ENCODE data around the gene MYRFL. TPM values are rescaled to one million over a fixed set of nuclear protein-coding genes. Genes with fewer than 3 reads are reported as not detected.
"Not testable (repeated sequence)": the region's sequence is repeated elsewhere in the genome, so short reads cannot be mapped to it uniquely, and the experiment has no call there.

Gene MYRFL
- total RNA-seq, 2 experiments from 2014 or later = not detected

DNA sequence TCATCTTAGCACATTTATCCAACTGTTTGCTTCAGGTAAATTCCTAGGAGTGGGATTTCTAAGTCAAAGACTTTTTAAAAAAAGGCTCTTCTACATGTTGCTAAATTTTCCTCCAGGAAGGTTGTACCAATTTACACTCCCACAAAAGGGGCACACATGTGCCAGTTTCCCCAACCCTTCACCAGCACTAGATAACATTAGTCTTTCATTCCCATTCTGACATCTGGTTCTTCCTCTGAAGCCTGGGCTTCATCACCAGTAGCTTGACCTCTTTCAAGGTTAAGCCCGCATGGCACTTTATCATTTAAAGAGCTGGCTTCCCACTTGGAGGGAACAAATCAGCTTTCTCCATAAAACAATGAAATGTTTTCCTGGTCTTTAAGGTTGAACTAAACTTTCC is 168.4 kb downstream of the MYRFL start:
- no peaks in the 10 kb centered on the region for H3K36me3 Mint-ChIP-seq (ENCODE audit: low read depth)
- intact Hi-C loops (cut with micrococcal nuclease) = no loop called here
- TF ChIP-seq CTCF (IDR thresholded peaks at IDR 0.05) = no peak
- H3K4me3 Mint-ChIP-seq = no peak overlapping the region
- DNase-seq (no peak), ATAC-seq (no peak)
- ChIA-PET CTCF (no interaction called here), POLR2A (no interaction called here)
- no peaks in the 10 kb centered on the region for H3K9me3 Mint-ChIP-seq
- no peaks in the 10 kb centered on the region for H3K4me1 Mint-ChIP-seq (ENCODE audit: low read depth)
- H3K27ac Mint-ChIP-seq = no peak overlapping the region
- H3K27me3 Mint-ChIP-seq = peaks cover 2% of the 10 kb centered on the region

- H3K27me3 Mint-ChIP-seq; H3K36me3 Mint-ChIP-seq (ENCODE audit: low read depth); H3K4me3 Mint-ChIP-seq; H3K4me1 Mint-ChIP-seq (ENCODE audit: low read depth); H3K9me3 Mint-ChIP-seq; ATAC-seq; intact Hi-C loops (cut with micrococcal nuclease); POLR2A ChIA-PET; DNase-seq; CTCF ChIA-PET; H3K27ac Mint-ChIP-seq: not testable (repeated sequence)
These were observed 169.1 kb downstream of the MYRFL start for GRCh38 chr12:69994086-69994485.

- no peaks in the 10 kb centered on the region for H3K9me3 Mint-ChIP-seq
- CTCF ChIA-PET = no interaction called here
These were observed 169.7 kb downstream of the MYRFL start for GRCh38 chr12:69994724-69995173.

DNA sequence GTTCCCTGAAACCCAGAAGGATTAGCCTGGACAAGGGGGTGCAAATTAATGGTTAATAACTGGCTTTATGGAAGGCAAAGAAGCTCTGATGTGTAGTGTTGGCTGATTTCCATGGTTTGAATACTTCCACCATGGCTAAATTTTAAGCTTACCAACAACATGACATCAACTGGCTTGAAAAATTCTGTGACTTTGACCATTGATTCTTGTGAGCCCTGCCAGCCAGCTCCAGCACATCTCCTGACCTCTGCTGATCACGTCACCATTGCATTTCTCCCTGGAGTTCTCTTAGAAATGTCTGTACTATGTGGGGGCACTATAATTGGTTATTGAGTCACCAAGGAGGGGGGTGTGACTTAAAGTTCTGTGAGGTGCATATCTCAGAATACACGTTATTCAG is 171.2 kb downstream of the MYRFL start:
- no peaks in the 10 kb centered on the region for H3K9me3 Mint-ChIP-seq
- no peak overlapping the region for H3K4me3 Mint-ChIP-seq
- ATAC-seq (no peak), DNase-seq (no peak)
- H3K27me3 Mint-ChIP-seq = peaks cover 3% of the 10 kb centered on the region
- POLR2A ChIA-PET = no interaction called here
- H3K36me3 Mint-ChIP-seq (ENCODE audit: low read depth) = no peaks in the 10 kb centered on the region
- H3K27ac Mint-ChIP-seq = no peak overlapping the region
- CTCF ChIA-PET = no interaction called here
- no peak for TF ChIP-seq CTCF (IDR thresholded peaks at IDR 0.05)
- no peaks in the 10 kb centered on the region for H3K4me1 Mint-ChIP-seq (ENCODE audit: low read depth)
- intact Hi-C loops (cut with micrococcal nuclease) = no loop called here

More at GRCh38 chr12:69994724-69995173, 169.7 kb downstream of the MYRFL start:
- no peak overlapping the region for H3K4me3 Mint-ChIP-seq
- H3K27me3 Mint-ChIP-seq = peaks cover 3% of the 10 kb centered on the region
- DNase-seq = no peak
- intact Hi-C loops (cut with micrococcal nuclease) = no loop called here
- no peak for TF ChIP-seq CTCF (IDR thresholded peaks at IDR 0.05)
- H3K27ac Mint-ChIP-seq = no peak overlapping the region
- ATAC-seq = no peak
- no peaks in the 10 kb centered on the region for H3K4me1 Mint-ChIP-seq (ENCODE audit: low read depth)
- POLR2A ChIA-PET = no interaction called here
- no peaks in the 10 kb centered on the region for H3K36me3 Mint-ChIP-seq (ENCODE audit: low read depth)

DNA sequence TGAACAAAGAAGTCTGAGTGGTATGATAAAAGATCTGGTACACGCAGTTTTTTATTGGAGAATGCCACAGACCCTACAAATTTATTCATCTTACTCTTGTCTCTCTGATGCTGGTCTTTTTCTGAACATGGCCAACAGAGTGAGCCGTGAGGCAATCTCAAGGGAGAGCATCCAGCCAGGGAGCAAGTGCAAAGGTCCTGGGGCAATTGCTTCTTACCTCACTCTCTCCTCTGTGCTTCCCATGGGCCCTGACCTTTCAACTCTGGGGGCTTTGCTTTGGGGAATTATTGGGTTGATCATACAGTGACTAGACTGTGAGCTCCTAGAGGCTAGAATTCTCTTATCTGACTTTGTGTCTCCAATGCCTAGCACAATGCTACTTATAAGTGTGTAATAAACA is 171.7 kb downstream of the MYRFL start:
- Mint-ChIP-seq H3K27ac (no peak overlapping the region), H3K36me3 (ENCODE audit: low read depth) (no peaks in the 10 kb centered on the region), H3K9me3 (no peaks in the 10 kb centered on the region), H3K4me3 (no peak overlapping the region), H3K4me1 (ENCODE audit: low read depth) (no peaks in the 10 kb centered on the region), H3K27me3 (peaks cover 3% of the 10 kb centered on the region)
- intact Hi-C loops (cut with micrococcal nuclease) = no loop called here
- ATAC-seq = no peak
- no peak for TF ChIP-seq CTCF (IDR thresholded peaks at IDR 0.05)
- CTCF ChIA-PET = no interaction called here
- POLR2A ChIA-PET = no interaction called here
- DNase-seq = no peak

DNA sequence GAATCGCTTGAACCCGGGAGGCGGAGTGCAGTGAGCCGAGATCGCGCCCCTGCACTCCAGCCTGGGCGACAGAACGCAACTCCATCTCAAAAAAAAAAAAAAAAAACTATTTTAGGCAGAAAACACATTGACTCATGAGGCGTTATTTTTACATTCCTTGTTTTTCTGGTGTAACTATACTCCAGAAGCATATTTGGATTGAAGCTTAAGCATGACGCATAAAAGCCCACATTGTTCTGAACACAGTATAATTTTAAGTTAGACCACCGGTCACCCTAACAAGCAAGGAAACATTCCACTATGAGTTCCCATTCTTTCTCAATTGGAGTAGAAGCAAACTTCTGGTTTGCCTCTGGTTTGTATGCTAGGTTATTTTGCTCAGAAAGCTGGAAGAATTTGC is 173.0 kb downstream of the MYRFL start:
- H3K4me3 Mint-ChIP-seq = no peak overlapping the region
- no peaks in the 10 kb centered on the region for H3K9me3 Mint-ChIP-seq
- intact Hi-C loops (cut with micrococcal nuclease) = no loop called here
- ATAC-seq = no peak
- no peaks in the 10 kb centered on the region for H3K36me3 Mint-ChIP-seq (ENCODE audit: low read depth)
- H3K27ac Mint-ChIP-seq = no peak overlapping the region
- DNase-seq = no peak
- H3K4me1 Mint-ChIP-seq (ENCODE audit: low read depth) = no peaks in the 10 kb centered on the region
- no peak for TF ChIP-seq CTCF (IDR thresholded peaks at IDR 0.05)
- CTCF ChIA-PET = no interaction called here
- POLR2A ChIA-PET = no interaction called here
- peaks cover 3% of the 10 kb centered on the region for H3K27me3 Mint-ChIP-seq
